ENCODE data around the gene PARVA. TPM values are rescaled to one million over a fixed set of nuclear protein-coding genes. Genes with fewer than 3 reads are reported as not detected.

Gene PARVA
- total RNA-seq, 1 donor from 2014 or later, result 45.9 TPM

DNA sequence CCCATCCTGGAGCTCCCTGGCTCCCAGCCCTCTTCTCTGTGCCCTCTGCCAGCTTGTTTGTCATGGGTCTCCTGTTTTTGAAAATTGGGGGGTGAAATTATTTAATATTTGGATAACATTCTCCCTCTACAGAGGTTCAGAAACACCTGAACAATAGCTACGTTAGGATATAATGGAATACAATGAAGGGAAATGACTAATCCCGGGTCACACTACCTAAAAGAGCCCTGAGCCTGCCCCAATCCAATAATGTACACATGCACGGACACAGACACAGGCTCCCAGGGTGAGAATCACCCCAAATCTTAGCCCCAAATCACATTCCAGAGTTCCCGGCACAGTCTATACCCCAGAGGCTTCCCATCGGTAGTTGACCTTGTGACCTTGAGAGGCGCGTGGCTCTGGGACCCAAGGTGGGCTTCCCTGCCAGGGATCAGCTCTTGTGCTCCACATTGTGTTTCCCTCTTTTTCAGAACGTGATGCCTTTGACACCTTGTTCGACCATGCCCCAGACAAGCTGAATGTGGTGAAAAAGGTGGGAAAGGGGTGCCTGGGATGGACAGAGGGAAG is 135.5 kb downstream of the PARVA start:
- TF ChIP-seq, protein P1, sequence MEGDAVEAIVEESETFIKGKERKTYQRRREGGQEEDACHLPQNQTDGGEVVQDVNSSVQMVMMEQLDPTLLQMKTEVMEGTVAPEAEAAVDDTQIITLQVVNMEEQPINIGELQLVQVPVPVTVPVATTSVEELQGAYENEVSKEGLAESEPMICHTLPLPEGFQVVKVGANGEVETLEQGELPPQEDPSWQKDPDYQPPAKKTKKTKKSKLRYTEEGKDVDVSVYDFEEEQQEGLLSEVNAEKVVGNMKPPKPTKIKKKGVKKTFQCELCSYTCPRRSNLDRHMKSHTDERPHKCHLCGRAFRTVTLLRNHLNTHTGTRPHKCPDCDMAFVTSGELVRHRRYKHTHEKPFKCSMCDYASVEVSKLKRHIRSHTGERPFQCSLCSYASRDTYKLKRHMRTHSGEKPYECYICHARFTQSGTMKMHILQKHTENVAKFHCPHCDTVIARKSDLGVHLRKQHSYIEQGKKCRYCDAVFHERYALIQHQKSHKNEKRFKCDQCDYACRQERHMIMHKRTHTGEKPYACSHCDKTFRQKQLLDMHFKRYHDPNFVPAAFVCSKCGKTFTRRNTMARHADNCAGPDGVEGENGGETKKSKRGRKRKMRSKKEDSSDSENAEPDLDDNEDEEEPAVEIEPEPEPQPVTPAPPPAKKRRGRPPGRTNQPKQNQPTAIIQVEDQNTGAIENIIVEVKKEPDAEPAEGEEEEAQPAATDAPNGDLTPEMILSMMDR (IDR thresholded peaks at IDR 0.05; ENCODE audit: insufficient read depth, low read length, poor library complexity, severe bottlenecking), result no peak
- DNase-seq (ENCODE audit: low read depth), result no peak
- Histone ChIP-seq H3K36me3 (ENCODE audit: control insufficient read depth, insufficient read depth, low read length) (no peaks in the 10 kb centered on the region), H3K4me3 (ENCODE audit: low read depth, low read length) (no peak overlapping the region), H3K27me3 (ENCODE audit: control insufficient read depth, insufficient read depth, low read length) (no peaks in the 10 kb centered on the region)

DNA sequence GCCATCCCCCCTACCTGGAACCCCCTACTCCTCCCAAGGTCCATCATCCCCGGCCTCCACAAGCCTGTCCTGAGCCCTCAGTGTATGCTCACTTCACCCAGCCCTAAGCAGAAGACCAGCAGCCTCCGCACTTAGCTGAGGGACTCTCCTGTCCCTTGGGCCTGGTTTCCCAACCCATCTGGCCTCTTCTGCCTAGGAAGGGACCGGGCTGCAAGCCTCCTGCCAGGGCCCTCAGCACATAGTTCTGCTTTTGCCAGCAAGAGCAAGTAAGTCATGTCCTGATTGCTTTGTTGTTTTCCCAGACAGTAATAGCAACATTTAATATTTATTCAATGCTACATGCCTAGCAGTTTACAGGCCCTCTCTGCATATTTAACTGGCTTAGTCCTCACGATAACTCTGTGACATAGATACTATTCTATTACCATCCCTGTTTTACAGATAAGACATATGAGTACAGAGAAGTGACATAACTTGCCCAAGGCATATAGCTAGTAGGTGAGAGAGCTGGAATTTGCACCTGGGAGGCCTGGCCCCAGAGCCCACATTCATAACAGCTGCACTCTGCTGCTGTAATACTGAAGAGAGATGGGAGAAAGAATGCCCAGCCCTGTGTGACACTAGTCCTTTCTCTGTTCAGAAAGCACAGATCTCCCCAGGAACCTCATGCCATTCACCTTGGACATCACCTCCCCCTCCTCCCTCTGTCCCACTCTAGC is 139.2 kb downstream of the PARVA start:
- H3K27me3 ChIP-seq (ENCODE audit: control insufficient read depth, insufficient read depth, low read length), result no peaks in the 10 kb centered on the region
- H3K4me3 ChIP-seq (ENCODE audit: low read depth, low read length), result no peak overlapping the region
- DNase-seq (ENCODE audit: low read depth), result no peak
- no peaks in the 10 kb centered on the region for H3K36me3 ChIP-seq (ENCODE audit: control insufficient read depth, insufficient read depth, low read length)
- TF ChIP-seq, protein P1 (IDR thresholded peaks at IDR 0.05; ENCODE audit: insufficient read depth, low read length, poor library complexity, severe bottlenecking), result no peak

DNA sequence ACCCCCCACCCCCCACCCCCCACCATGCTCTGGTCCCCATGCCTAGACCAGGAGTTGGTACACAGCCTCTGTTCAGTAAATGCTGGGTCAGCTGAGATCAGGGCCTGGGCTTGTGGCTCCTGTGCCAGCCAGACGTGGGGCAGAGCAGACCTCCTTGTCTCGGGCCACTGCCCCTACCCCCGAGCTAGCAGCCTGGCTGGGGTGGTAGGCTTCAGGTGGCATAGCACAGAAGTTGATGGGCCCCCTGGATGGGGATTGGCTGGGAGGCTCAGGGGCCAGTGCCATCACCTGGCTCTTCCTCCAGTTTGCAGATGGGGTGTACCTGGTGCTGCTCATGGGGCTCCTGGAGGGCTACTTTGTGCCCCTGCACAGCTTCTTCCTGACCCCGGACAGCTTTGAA is 139.9 kb downstream of the PARVA start:
- TF ChIP-seq, protein P1 (IDR thresholded peaks at IDR 0.05; ENCODE audit: insufficient read depth, low read length, poor library complexity, severe bottlenecking), result no peak
- no peaks in the 10 kb centered on the region for H3K36me3 ChIP-seq (ENCODE audit: control insufficient read depth, insufficient read depth, low read length)
- no peaks in the 10 kb centered on the region for H3K27me3 ChIP-seq (ENCODE audit: control insufficient read depth, insufficient read depth, low read length)
- no peak overlapping the region for H3K4me3 ChIP-seq (ENCODE audit: low read depth, low read length)
- DNase-seq (ENCODE audit: low read depth), result no peak

DNA sequence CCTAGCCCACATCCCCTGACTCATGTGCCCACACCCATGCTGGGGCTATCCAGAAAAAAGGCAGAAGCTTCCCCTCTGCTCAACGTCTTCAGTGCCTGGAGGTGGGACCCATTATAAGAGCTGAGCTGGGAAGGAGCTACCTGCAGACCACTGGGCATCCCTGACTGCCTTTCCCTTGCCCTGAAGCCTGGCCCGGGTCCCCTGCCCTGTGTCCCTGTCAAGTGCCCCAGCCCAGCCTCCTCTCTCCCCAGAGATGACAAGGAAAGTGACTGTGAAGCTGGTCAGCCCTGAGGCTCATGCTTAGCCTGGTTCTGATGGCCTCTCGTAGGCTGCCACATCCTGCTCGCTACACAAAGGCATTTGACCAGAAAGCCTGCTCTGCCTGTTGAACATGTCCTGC is 140.4 kb downstream of the PARVA start:
- Histone ChIP-seq H3K27me3 (ENCODE audit: control insufficient read depth, insufficient read depth, low read length) (no peaks in the 10 kb centered on the region), H3K36me3 (ENCODE audit: control insufficient read depth, insufficient read depth, low read length) (no peaks in the 10 kb centered on the region), H3K4me3 (ENCODE audit: low read depth, low read length) (no peak overlapping the region)
- TF ChIP-seq, protein P1 (IDR thresholded peaks at IDR 0.05; ENCODE audit: insufficient read depth, low read length, poor library complexity, severe bottlenecking), result no peak
- no peak for DNase-seq (ENCODE audit: low read depth)

DNA sequence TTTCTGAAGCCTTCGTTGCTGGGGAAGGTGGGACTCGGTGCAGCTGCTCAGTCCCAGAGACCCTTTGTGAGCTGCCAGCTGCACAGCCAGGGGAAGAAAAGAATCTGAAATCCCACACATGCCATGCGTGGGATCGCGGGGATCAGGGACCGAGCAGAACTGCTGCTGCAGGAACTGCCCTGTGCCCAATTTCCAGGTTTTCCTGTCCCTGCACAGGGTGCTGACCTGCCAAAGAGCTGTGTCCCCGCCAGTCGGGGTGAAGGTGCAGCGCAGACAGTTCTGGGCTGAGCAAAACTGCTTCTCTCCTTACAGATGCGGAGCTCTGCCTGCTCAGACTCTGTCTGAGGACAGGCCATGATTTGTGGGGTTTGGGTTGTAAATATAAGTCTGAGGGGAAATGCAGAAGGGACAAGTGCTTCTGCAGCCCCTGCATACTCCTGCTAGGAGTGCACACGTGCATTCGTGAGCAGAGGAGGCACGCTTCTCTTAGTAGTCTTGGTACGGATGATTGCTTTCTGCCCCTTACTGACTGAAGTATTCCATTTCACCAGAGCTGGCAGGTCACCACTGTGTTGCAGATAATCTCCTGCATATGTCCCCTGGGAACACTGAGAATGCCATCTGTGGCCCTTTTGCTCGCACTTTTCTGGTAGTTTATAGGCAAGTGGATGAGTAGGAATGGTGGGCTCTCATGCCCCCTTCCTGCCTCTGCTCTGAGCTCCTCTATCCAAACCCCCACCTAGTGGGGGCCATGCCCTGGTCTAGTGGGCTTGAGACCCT is 141.4 kb downstream of the PARVA start:
- no peaks in the 10 kb centered on the region for H3K36me3 ChIP-seq (ENCODE audit: control insufficient read depth, insufficient read depth, low read length)
- no peak overlapping the region for H3K4me3 ChIP-seq (ENCODE audit: low read depth, low read length)
- DNase-seq (ENCODE audit: low read depth), result no peak
- no peaks in the 10 kb centered on the region for H3K27me3 ChIP-seq (ENCODE audit: control insufficient read depth, insufficient read depth, low read length)
- TF ChIP-seq, protein P1 (IDR thresholded peaks at IDR 0.05; ENCODE audit: insufficient read depth, low read length, poor library complexity, severe bottlenecking), result no peak
